A549 (cell line): ENCODE results near the gene ADCY1. TPM values are rescaled to one million over a fixed set of nuclear protein-coding genes. Genes with fewer than 3 reads are reported as not detected.

ENCODE experiments used
- ATAC-seq, 2 experiments: fragments of 200-7000 bp in 1 of 2; fragments of >200 bp in 1 of 2; cut with Nextera tagmentation in 1 of 2; cut with Tn5 transposase in 1 of 2; 3 replicates each; pipeline versions ENCODE4 v1.8.0 to v1.9.1; 2018 to 2020; ENCODE audit warnings: mild to moderate bottlenecking in 1 of 2, moderate library complexity in 1 of 2
- CTCF ChIA-PET: fragments of 300-600 bp; sonication (Branson Sonifier 250); formaldehyde crosslinking; extraction: SDS; loops from one replicate; lab custom pipeline; 2021; ENCODE audit warnings: antibody characterized with exemption, inconsistent platforms; lab: Yijun Ruan, JAX
- POLR2A ChIA-PET: fragments of 350-600 bp; formaldehyde crosslinking; extraction: SDS; loops from one replicate; lab custom pipeline; 2021; ENCODE audit warnings: antibody characterized with exemption, inconsistent platforms; lab: Yijun Ruan, JAX
- DNase-seq, 2 experiments: peaks; one replicate each; pipeline versions ENCODE4 v3.0.0 to v3.0.0-alpha.2; 2011 to 2016; ENCODE audit warnings: low read depth in 1 of 2, low spot score in 1 of 2
- FAIRE-seq: peaks from 2 replicates; lab custom pipeline; 2011; peaks lifted over from hg19 to GRCh38; lab: Jason Lieb, UNC
- H3K27ac ChIP-seq, 2 experiments: fragments of >200 bp; sonication (Bioruptor Twin); formaldehyde crosslinking; 3 replicates each; pipeline ENCODE4 v1.5.1; 2016 to 2017
- H3K4me1 ChIP-seq: fragments of >200 bp; sonication (Bioruptor Twin); formaldehyde crosslinking; 3 replicates; pipeline ENCODE4 v1.6.1; 2016
- H3K4me2 ChIP-seq: fragments of >200 bp; sonication (Bioruptor Twin); formaldehyde crosslinking; 3 replicates; pipeline ENCODE4 v1.6.1; 2016
- H3K4me3 ChIP-seq: fragments of >200 bp; sonication (Bioruptor Twin); formaldehyde crosslinking; 3 replicates; pipeline ENCODE4 v1.5.1; 2016
- H3K9me3 ChIP-seq: fragments of >200 bp; sonication (Bioruptor Twin); formaldehyde crosslinking; 3 replicates; pipeline ENCODE4 v1.6.1; 2016
- BCL3 ChIP-seq: fragments of >200 bp; sonication (Bioruptor Twin); formaldehyde crosslinking; IDR thresholded peaks from 3 replicates; pipeline ENCODE4 v1.6.1; 2016
- CHD4 ChIP-seq: fragments of 200-600 bp; sonication (generic); IDR thresholded peaks from 2 replicates; pipeline ENCODE4 v1.6.1; 2016; ENCODE audit warnings: antibody characterized with exemption, mild to moderate bottlenecking, borderline replicate concordance
- E2F6 ChIP-seq: IDR thresholded peaks from 2 replicates; pipeline ENCODE4 v1.6.1; 2012; ENCODE audit warnings: low read depth, borderline replicate concordance
- EHMT2 ChIP-seq: fragments of 200-600 bp; sonication (generic); IDR thresholded peaks from 2 replicates; pipeline ENCODE4 v1.6.1; 2016; ENCODE audit warnings: antibody characterized with exemption, low read depth, mild to moderate bottlenecking, moderate library complexity
- ELK1 ChIP-seq: fragments of 150-350 bp; IDR thresholded peaks from 2 replicates; pipeline ENCODE4 v1.6.1; 2014; ENCODE audit warnings: low read depth, mild to moderate bottlenecking, low read length
- FOSL2 ChIP-seq, 2 experiments: fragments of 450-650 bp in 1 of 2; fragments of >200 bp in 1 of 2; sonication (Bioruptor Twin) in 1 of 2; formaldehyde crosslinking; IDR thresholded peaks; 2 replicates each; pipeline versions ENCODE4 v1.5.0 to v1.6.1; 2016 to 2020; ENCODE audit warnings: mild to moderate bottlenecking in 1 of 2, moderate library complexity in 1 of 2
- KDM1A ChIP-seq: fragments of 200-600 bp; sonication (generic); IDR thresholded peaks from 2 replicates; pipeline ENCODE4 v1.6.1; 2016; ENCODE audit warnings: low read depth, mild to moderate bottlenecking
- MAFK ChIP-seq: fragments of 450-650 bp; IDR thresholded peaks from 2 replicates; pipeline ENCODE4 v1.6.1; 2014; ENCODE audit not compliant: partially characterized antibody
- MAX ChIP-seq: IDR thresholded peaks from 2 replicates; pipeline ENCODE4 v1.6.1; 2012
- MYC ChIP-seq: IDR thresholded peaks from 2 replicates; pipeline ENCODE4 v1.6.1; 2012; ENCODE audit warnings: mild to moderate bottlenecking, inconsistent platforms, low read length, improper control_type of control experiment, borderline replicate concordance
- NPAS2 ChIP-seq: fragments of 250-450 bp; sonication (Bioruptor Pico); IDR thresholded peaks from 2 replicates; pipeline ENCODE4 v1.8.0; 2022; ENCODE audit warnings: mild to moderate bottlenecking, moderate library complexity, borderline replicate concordance
- NR3C1 ChIP-seq: fragments of >200 bp; sonication (Bioruptor Twin); formaldehyde crosslinking; IDR thresholded peaks from 3 replicates; pipeline ENCODE4 v1.6.1; 2017
- PBX3 ChIP-seq: IDR thresholded peaks from 2 replicates; pipeline ENCODE4 v1.6.1; 2012
- RAD21 ChIP-seq, 2 experiments: fragments of >200 bp in 1 of 2; sonication (Bioruptor Twin) in 1 of 2; formaldehyde crosslinking in 1 of 2; IDR thresholded peaks in 1 of 2; conservative IDR thresholded peaks in 1 of 2; 2 replicates in 1 of 2; 3 replicates in 1 of 2; pipeline ENCODE4 v1.6.1; 2012 to 2018; ENCODE audit warnings: inconsistent platforms in 1 of 2
- RFX5 ChIP-seq: fragments of 450-650 bp; IDR thresholded peaks from 2 replicates; pipeline ENCODE4 v1.7.1; 2014; ENCODE audit warnings: antibody characterized with exemption, mild to moderate bottlenecking, moderate library complexity
- TFCP2L1 ChIP-seq: fragments of 250-450 bp; sonication (Bioruptor Pico); IDR thresholded peaks from 2 replicates; pipeline ENCODE4 v1.5.0; 2021; ENCODE audit warnings: mild to moderate bottlenecking
- ZC3H11A ChIP-seq: fragments of 450-650 bp; IDR thresholded peaks from 2 replicates; pipeline ENCODE4 v1.6.1; 2014; ENCODE audit warnings: antibody characterized with exemption, mild to moderate bottlenecking
- ZNF302 ChIP-seq: fragments of 250-450 bp; sonication (Bioruptor Pico); IDR thresholded peaks from 2 replicates; pipeline ENCODE4 v1.9.0; 2021; ENCODE audit warnings: inconsistent platforms, mild to moderate bottlenecking, moderate library complexity
- ZSCAN20 ChIP-seq: fragments of 250-450 bp; sonication (Bioruptor Pico); IDR thresholded peaks from 2 replicates; pipeline ENCODE4 v1.8.0; 2022; ENCODE audit warnings: mild to moderate bottlenecking, moderate library complexity
- WGBS: methylation state at CpG from one replicate; pipeline ENCODE4 v1.1.6; 2017; ENCODE audit errors: missing lambda C conversion rate; 5-methylcytosine and 5-hydroxymethylcytosine counted together
- polyA minus RNA-seq: library from RNA; depleted of rRNA, polyadenylated mRNA; stranded (reverse); fragments of >200 nt; gene quantifications from 2 replicates; pipeline ENCODE4 v1.2.3, GENCODE V29; 2011; rRNA and poly(A)+ RNA removed
- polyA plus RNA-seq, 4 experiments: library from polyadenylated mRNA; depleted of rRNA in 3 of 4; stranded (reverse); fragments of >200 nt; fragmentation: RNase III in 1 of 4; extraction: RNeasy Plus Mini Kit Qiagen cat#74134 plus additional on column Dnase treatment in 1 of 4; gene quantifications; 2 replicates in 3 of 4; 3 replicates in 1 of 4; pipeline ENCODE4 v1.2.3, GENCODE V29; 2011 to 2017

The ADCY1 gene
- 1.3 and 2.3 TPM in 2 replicates for polyA plus RNA-seq (2011; rRNA removed)
- 1.1 and 1.5 TPM in 2 replicates for polyA plus RNA-seq (2012; cell fraction: cytosol; rRNA removed)
- 1.0 and 1.2 TPM in 2 replicates for polyA plus RNA-seq (2012; cell fraction: nucleus; rRNA removed)
- 1.3 to 1.7 TPM (median 1.4 TPM) in 3 replicates for polyA plus RNA-seq (2017; fragmentation: RNase III; extraction: RNeasy Plus Mini Kit Qiagen cat#74134 plus additional on column Dnase treatment)
- polyA minus RNA-seq = 3.6 and 4.2 TPM in 2 replicates

- ChIA-PET POLR2A (no interaction called here), CTCF (interaction anchor here (0.9 to 1.2 kb wide), 2 partner anchors 8 to 12 kb away, joined by 3 read pairs; no protein-coding TSS in a partner anchor)
- TF ChIP-seq BCL3 (no peak), NR3C1 (no peak), NPAS2 (CRISPR knock-in tag) (no peak), ZNF302 (CRISPR knock-in tag) (no peak), MAFK (no peak), RAD21 (conservative IDR thresholded peaks at IDR 0.05 in 1 of 2, IDR thresholded peaks at IDR 0.05 in 1 of 2) (no peak), EHMT2 (no peak), MAX (no peak), FOSL2 (IDR thresholded peaks at IDR 0.05) (no peak), FOSL2 (CRISPR knock-in tag; IDR thresholded peaks at IDR 0.05) (no peak), PBX3 (no peak), ZC3H11A (no peak), TFCP2L1 (CRISPR knock-in tag) (no peak), RFX5 (no peak), ELK1 (no peak), CHD4 (no peak), ZSCAN20 (CRISPR knock-in tag) (no peak), E2F6 (no peak)
- FAIRE-seq (no peak), ATAC-seq (peak in 1 of 2 experiments; percentile 45; a peak in 2 of 6 replicates), DNase-seq (peak in 1 of 2 experiments; percentile 66)
- 51% methylated on average over 26 of the region's 74 CpGs for WGBS
- Histone ChIP-seq H3K4me3 (peak within 1 kb of the TSS; percentile 51), H3K9me3 (no peaks in the 10 kb centered on the region), H3K27ac (peak within 1 kb of the TSS; percentile 64 to 80; a peak in 5 of 6 replicates), H3K4me1 (peaks cover 7% of the 10 kb centered on the region), H3K4me2 (peak within 1 kb of the TSS; percentile 93)
Observed at GRCh38 chr7:45573661-45574415, at the start of gene ADCY1. Gene ADCY1 (plus strand): TSS chr7:45574368. CDS start chr7:45574544, 176 bp downstream.

- 5% methylated on average over 5 of the region's 5 CpGs for WGBS
- Histone ChIP-seq H3K4me3 (no peak overlapping the region), H3K4me1 (no peaks in the 10 kb centered on the region), H3K4me2 (no peak overlapping the region), H3K9me3 (0 out of 3 replicates have a peak, but pooled peaks cover 3% of the 10 kb centered on the region), H3K27ac (no peak overlapping the region)
- no peak for DNase-seq
- FAIRE-seq = no peak
- ChIA-PET POLR2A (no interaction called here), CTCF (interaction anchor here (1.0 kb wide), 1 partner anchor 12 kb away, joined by 3 read pairs; no protein-coding TSS in a partner anchor)
- no peak for TF ChIP-seq RAD21 (conservative IDR thresholded peaks at IDR 0.05 in 1 of 2, IDR thresholded peaks at IDR 0.05 in 1 of 2)
- no peak for TF ChIP-seq KDM1A
- TF ChIP-seq MYC = no peak
- no peak for ATAC-seq
Observed at GRCh38 chr7:45524445-45524844, 49.7 kb upstream of the ADCY1 start.
